ENCODE data around the gene RNU7-1.

- TF ChIP-seq CTCF (IDR thresholded peaks at IDR 0.05) (no peak), POLR2A (IDR thresholded peaks at IDR 0.05) (no peak)
Measured at GRCh38 chr12:6952863-6953441, 9.3 kb downstream of the RNU7-1 start.

Data from thyroid gland (tissue), 4 donors.